ENCODE data around the gene KRTAP26-1. TPM values are rescaled to one million over a fixed set of nuclear protein-coding genes. Genes with fewer than 3 reads are reported as not detected.

Gene KRTAP26-1
- polyA plus RNA-seq, 1 donor (not counting 4 experiments of a cell fraction or from before 2014, with no cell fraction given) = not detected

DNA sequence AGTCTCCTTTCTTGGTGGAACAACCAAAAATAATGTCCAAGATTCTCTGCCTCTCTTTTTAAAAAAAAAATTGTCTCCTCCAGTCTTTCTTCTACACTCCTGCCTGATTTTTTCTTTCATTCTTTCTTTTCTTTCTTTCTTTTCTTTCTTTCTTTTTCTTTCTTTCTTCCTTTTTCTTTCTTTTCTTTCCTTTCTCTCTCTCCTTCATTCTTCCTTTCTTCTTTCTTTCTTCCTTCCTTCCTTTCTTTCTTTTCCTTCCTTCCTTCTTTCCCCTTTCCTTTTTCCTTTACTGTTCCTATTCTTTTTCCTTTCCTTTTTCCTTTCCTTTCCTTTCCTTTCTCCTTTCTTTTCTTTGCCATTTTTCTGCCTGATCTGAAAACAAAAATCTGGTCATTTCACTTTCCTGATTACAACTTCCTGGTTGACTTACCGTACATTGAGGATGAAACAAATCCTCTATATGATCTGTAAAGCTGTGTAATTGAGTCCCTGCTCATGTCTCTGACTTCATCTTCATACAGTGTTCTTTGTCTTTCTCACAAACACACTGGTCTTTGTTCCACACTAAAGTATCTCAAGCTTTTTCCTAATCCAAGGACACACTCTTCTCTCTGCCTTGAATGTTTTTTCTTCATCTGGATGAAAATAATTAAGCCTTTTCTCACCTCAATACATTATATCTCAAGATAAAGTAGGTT is 34.3 kb upstream of the KRTAP26-1 start:
- Histone ChIP-seq H3K27ac (ENCODE audit: control insufficient read depth, insufficient read depth, low read length) (no peak overlapping the region), H3K9me1 (ENCODE audit: control insufficient read depth, extremely low read depth, insufficient read depth, low read length) (no peaks in the 10 kb centered on the region), H3K4me1 (ENCODE audit: control insufficient read depth, extremely low read depth, insufficient read depth, low read length) (no peaks in the 10 kb centered on the region), H3K9me3 (ENCODE audit: control insufficient read depth, low read depth, low read length) (no peaks in the 10 kb centered on the region), H3K4me2 (ENCODE audit: control insufficient read depth, extremely low read depth, insufficient read depth, low read depth, low read length) (no peak overlapping the region), H4K20me1 (ENCODE audit: control insufficient read depth, extremely low read depth, insufficient read depth, low read length) (no peaks in the 10 kb centered on the region), H3K9ac (ENCODE audit: control insufficient read depth, extremely low read depth, insufficient read depth, low read length) (no peak overlapping the region), H2AFZ (ENCODE audit: control insufficient read depth, low read length) (no peak overlapping the region), H3K79me2 (ENCODE audit: control insufficient read depth, insufficient read depth, low read length) (no peaks in the 10 kb centered on the region), H3K4me3 (ENCODE audit: control insufficient read depth in 2 of 3, extremely low read depth in 1 of 3, insufficient read depth in 2 of 3, low read depth in 1 of 3, low read length in 3 of 3) (no peak overlapping the region), H3K27me3 (ENCODE audit: control insufficient read depth, extremely low read depth, insufficient read depth, low read length) (no peaks in the 10 kb centered on the region), H3K36me3 (ENCODE audit: control insufficient read depth in 2 of 2, extremely low read depth in 1 of 2, insufficient read depth in 2 of 2, low read length in 2 of 2) (no peaks in the 10 kb centered on the region)
- dilution Hi-C loops (cut with MboI; ENCODE audit: extremely low pct_ligation_motif_present, low sequenced_read_pairs) = no loop called here
- FAIRE-seq (no peak), DNase-seq (ENCODE audit: low read depth, low spot score) (no peak)
- TF ChIP-seq, protein P1, sequence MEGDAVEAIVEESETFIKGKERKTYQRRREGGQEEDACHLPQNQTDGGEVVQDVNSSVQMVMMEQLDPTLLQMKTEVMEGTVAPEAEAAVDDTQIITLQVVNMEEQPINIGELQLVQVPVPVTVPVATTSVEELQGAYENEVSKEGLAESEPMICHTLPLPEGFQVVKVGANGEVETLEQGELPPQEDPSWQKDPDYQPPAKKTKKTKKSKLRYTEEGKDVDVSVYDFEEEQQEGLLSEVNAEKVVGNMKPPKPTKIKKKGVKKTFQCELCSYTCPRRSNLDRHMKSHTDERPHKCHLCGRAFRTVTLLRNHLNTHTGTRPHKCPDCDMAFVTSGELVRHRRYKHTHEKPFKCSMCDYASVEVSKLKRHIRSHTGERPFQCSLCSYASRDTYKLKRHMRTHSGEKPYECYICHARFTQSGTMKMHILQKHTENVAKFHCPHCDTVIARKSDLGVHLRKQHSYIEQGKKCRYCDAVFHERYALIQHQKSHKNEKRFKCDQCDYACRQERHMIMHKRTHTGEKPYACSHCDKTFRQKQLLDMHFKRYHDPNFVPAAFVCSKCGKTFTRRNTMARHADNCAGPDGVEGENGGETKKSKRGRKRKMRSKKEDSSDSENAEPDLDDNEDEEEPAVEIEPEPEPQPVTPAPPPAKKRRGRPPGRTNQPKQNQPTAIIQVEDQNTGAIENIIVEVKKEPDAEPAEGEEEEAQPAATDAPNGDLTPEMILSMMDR (optimal IDR thresholded peaks at IDR 0.05 in 1 of 3, IDR thresholded peaks at IDR 0.05 in 1 of 3, conservative IDR thresholded peaks at IDR 0.05 in 1 of 3; ENCODE audit: extremely low read depth in 1 of 3, insufficient read depth in 2 of 3, low read length in 3 of 3) = no peak
- TF ChIP-seq EZH2 (IDR thresholded peaks at IDR 0.05; ENCODE audit: low read length) = no peak

- H3K4me2 ChIP-seq (ENCODE audit: control insufficient read depth, extremely low read depth, insufficient read depth, low read depth, low read length) = no peak overlapping the region
- no peak overlapping the region for H3K4me3 ChIP-seq (ENCODE audit: control insufficient read depth in 2 of 3, extremely low read depth in 1 of 3, insufficient read depth in 2 of 3, low read depth in 1 of 3, low read length in 3 of 3)
- H3K27me3 ChIP-seq (ENCODE audit: control insufficient read depth, extremely low read depth, insufficient read depth, low read length) = no peaks in the 10 kb centered on the region
- no peaks in the 10 kb centered on the region for H3K4me1 ChIP-seq (ENCODE audit: control insufficient read depth, extremely low read depth, insufficient read depth, low read length)
- H3K79me2 ChIP-seq (ENCODE audit: control insufficient read depth, insufficient read depth, low read length) = no peaks in the 10 kb centered on the region
- FAIRE-seq = no peak
- H3K9me1 ChIP-seq (ENCODE audit: control insufficient read depth, extremely low read depth, insufficient read depth, low read length) = no peaks in the 10 kb centered on the region
- H2AFZ ChIP-seq (ENCODE audit: control insufficient read depth, low read length) = no peak overlapping the region
- no peaks in the 10 kb centered on the region for H3K36me3 ChIP-seq (ENCODE audit: control insufficient read depth in 2 of 2, extremely low read depth in 1 of 2, insufficient read depth in 2 of 2, low read length in 2 of 2)
- dilution Hi-C loops (cut with MboI; ENCODE audit: extremely low pct_ligation_motif_present, low sequenced_read_pairs) = no loop called here
- H3K27ac ChIP-seq (ENCODE audit: control insufficient read depth, insufficient read depth, low read length) = no peak overlapping the region
- no peaks in the 10 kb centered on the region for H4K20me1 ChIP-seq (ENCODE audit: control insufficient read depth, extremely low read depth, insufficient read depth, low read length)
- no peak for TF ChIP-seq EZH2 (IDR thresholded peaks at IDR 0.05; ENCODE audit: low read length)
- TF ChIP-seq, protein P1 (optimal IDR thresholded peaks at IDR 0.05 in 1 of 3, IDR thresholded peaks at IDR 0.05 in 1 of 3, conservative IDR thresholded peaks at IDR 0.05 in 1 of 3; ENCODE audit: extremely low read depth in 1 of 3, insufficient read depth in 2 of 3, low read length in 3 of 3) = no peak
- H3K9ac ChIP-seq (ENCODE audit: control insufficient read depth, extremely low read depth, insufficient read depth, low read length) = no peak overlapping the region
- DNase-seq (ENCODE audit: low read depth, low spot score) = no peak
- no peaks in the 10 kb centered on the region for H3K9me3 ChIP-seq (ENCODE audit: control insufficient read depth, low read depth, low read length)
These were observed 31.4 kb upstream of the KRTAP26-1 start for GRCh38 chr21:30351534-30351933.

All from keratinocyte (primary cell).